NCI-H446 (cell line): ENCODE results near the gene MEN1.
A peak's percentile ranks its signal among the peaks of the same experiment; 100 is the strongest.

Experiments
- DNase-seq, 2 experiments: peaks; one replicate each; lab custom pipeline; 2025; lab: John Stamatoyannopoulos, UW

MEN1 gene

DNA sequence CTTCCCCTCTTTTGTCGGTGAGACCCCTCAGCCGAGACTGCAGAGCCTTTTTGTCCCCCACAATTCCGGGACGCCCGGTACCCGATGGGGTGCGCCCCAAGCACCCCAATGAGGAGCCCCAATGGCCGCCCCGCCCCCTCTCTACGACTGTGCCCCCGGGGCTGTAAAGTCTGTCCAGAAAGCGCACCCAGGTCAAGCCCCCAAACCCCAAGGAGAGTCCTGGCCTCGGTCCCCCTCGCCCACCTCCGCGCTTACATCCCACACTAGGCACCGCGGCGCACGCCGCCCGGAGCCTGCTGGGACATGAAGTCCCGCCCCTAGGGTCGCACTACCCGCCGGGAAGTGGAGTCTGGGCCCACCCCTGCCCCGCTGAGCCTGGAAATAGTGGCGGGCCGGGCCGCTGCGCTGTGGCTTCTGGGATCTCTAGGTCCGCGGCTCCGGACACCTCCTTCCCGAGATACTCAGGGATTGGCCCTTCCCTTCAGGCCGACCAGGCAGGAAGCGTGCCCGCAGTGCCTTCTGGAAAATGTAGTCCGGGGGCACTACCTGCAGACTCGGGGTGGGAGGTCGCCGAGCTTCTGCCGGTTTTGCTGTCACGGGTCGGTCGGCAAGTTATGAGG lies at the start of gene MEN1:
Gene MEN1 (minus strand): TSS at position 281 of the 620 bp plus-strand sequence. CDS start 442 bp downstream, outside the sequence.
- peak; percentile 90 to 98 for DNase-seq

DNA sequence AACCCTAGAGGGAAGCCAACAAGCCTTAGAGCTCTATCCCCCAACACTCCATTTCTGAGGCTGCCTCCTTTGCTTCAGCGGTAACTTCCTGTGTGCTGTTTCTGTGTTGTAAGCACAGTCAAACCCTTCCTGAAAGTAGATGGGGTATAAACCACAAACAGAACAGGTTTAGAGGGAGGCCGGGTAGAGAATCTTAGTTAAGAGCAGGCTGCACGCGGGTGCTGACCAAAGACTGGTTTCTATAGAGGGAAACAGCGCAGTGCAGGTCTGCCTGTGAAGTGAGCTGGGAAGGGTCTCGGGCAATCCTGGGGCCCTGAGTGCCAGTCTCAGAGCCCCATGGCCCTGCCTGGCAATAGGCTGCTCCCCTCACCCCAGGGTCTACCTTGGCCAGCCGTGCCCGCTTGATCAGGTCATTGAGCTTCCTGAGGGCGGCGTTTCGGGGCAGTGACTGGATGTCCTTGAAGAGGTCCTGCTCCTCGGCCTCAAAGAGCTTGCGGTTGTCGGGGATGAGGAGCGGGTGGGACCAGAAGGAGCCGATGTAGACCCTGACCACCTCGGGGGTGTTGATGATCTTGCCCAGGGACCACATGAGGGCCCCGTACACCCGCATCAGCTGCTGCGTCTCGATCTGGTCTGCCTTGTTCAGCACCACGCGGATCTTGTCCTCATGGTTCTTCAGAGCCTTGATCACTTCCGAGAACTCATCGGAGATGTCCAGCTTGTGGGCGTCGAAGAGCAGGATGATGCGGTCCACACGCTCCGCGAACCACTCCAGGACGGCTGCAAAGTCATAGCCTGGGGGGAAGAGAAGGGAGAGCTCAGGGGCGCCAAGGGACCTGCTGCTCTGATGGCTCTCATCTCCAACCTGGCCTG lies 49.4 kb upstream of the MEN1 start:
- no peak for DNase-seq

DNA sequence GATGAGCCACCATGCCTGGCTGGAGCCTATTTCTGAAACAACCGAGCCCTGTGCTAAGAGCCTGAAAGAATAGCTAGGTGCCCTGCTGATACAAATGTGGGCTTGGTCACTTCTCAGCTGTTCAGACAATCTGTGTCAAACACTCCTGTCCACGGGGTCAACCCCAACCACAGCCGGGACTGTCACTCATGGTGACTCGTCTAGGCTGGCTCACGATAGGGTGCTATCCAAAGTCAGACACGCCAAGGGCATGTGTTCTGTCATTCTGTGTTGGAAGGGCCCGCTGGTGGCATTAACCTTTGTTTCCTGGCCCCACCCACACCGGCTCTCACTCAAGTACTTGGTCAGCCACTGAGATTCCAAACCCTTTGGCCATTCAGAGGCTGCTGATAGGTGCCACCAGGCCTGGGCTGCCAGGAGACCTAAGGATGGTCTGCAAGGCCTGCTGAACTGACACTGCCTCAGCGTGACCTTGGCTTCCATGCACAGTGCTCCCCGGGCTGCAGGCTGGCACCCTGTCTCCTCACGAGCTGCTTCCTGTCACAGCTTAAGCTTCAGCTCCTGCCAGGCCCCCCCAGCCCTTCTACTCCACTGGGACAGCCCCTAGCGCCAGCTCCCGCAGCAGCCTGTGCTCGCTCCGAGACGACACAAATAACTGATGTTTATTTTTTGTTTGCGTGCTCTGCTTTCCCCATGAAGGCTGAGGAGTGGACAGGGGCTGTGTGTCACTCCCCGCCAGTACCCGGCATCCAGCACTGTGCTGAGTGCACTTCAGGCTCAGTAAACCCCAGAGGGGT lies 48.3 kb upstream of the MEN1 start:
- DNase-seq: no peak

DNA sequence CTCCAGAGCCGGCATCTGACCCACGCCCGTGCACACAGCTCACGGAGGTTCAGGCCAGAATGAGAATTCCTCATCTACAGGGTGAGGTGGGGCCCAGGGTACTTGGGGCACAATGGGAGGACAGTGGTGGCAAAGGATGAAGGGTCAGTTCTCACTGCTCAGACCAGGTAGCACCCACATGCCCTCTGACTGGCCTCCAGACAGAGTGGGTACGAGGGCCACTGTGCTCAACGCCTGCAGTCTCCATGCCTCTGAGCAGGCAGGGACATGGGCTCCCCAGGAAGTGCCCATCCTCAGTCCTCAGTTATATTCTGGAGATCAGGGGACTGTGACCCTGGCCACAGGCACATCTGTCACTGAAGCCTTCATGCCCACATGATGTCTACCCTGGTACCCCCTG lies 47.1 kb upstream of the MEN1 start:
- DNase-seq: no peak

DNA sequence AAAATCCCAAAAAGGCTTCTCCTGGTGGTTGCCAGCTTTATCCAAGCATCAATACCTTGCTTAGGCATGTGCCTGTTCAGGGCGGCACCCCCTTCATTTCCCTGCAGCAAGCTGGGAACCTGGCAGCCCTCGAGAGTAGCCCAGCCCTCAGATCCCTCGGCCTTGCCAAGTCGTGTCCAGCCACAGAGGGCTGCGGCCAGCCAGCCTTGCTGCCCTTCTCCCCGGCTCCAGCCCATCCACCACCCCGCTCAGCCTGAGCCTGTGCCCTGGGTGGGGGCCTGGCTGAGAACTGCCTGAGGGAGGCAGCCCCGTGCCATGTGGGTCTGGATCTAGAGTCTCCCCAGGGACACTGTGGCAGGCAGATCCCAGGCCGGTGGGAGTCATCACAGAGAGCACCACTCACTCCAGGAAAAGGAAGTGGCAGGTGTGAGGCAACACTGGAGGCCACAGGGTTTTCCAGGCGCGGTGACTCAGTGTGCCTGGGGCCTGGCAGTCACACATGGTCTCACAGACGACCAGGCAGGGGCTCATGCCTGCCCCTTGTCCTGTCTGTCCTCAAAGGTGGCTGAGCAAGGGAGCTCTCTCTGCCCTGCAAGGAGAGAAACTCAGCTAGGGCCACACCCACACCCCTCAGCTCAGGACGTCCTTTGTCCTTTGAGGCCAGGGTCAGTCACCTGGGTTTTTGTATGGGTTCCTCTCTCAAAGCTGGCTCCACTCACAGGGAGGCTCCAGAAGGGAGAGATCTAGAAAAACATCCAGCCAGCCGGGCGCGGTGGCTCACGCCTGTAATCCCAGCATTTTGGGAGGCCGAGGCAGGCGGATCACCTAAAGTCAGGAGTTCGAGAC lies 46.3 kb upstream of the MEN1 start:
- DNase-seq: no peak

DNA sequence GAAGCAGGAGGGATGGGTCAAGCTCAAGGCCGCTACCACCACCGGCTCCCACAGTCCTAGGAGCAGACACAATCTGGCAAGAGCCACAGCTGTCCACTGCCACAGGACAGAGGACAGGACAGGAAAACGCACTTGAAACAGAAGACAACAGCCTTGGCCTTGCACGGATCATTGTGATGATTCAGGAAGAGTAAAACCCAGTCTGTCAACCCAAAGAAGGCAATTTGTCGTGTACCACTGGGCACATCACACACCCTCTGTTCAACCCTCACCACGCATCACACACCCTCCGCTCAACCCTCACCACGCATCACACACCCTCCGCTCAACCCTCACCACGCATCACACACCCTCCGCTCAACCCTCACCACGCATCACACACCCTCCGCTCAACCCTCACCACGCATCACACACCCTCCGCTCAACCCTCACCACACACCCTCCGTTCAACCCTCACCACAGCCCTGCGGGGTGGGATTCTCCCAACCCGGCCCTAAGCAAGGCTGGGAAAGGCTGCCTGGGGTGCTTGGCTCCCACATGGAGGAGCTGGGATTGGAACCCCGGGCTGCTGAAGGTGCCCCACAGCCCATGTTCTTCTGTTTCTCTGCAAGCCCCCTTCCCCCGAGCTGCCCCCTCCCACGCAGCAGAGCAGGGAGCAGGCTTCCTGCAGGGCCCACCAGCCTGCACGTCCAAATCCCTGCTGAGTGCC lies 45.4 kb upstream of the MEN1 start:
- DNase-seq: no peak

DNA sequence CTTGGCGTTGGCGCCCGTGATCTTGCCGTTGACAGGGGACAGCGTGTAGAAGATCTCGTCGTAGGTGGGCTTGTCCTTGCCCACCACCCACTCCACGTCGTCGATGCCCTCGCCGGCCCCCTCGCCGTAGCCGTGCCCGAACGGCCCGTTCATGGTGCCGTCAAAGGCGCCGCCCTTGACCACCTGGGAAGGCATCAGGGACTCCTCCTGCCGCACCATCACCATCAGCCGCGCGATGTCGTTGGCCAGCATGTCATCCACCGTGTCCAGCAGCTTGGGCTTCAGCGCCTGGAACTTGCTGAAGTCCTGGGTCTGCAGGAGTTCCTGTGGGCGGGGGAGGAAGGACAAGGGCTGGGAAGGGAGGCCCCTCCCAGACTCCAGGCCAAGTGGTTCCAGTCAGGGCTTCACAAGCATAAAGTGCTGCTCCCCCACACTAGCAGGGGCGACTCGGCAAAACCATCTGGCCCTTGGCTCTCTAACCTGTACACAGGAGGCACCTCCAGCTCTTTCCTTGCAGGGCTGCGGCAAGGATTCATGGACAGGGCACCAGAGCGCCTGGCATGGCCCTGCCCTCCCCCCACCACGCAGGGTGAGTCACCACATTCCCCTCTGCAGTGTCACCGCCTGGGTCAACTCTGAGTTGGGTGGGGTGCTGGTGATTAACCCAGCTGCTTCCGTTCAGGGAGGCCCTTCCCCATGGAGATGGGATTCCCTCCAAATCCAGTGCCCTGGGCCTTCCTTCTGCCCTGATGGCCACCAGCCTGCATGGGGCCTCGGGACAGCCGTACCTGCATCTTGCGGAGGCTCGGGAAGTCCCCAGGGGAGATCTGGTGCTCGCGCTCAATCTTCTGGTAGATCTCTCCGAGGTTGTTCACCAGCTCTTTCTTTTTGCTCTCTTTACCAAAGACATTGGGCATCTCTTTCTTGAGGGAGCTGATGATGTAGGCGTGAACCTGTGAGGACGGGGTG lies 44.5 kb upstream of the MEN1 start:
- DNase-seq: peak in 1 of 2 experiments; percentile 54

DNA sequence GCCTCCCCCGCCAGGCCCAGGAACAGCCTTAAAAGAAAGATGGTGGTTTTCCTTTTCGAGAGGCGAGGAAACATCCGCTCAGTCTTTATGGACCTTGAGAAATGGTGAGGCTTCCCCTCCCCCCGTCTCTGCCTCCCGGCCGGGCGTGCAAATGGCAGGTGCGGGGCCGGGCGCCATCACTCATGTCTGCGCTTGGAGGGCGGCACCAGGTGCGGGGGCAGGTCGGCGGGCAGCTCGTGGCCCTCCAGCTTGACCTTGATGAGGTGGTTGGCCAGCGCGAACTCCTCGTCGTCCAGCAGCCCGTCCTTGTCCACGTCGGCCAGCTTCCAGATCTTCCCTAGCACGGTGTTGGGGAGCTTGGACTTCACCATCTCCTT lies 43.8 kb upstream of the MEN1 start:
- no peak for DNase-seq

DNA sequence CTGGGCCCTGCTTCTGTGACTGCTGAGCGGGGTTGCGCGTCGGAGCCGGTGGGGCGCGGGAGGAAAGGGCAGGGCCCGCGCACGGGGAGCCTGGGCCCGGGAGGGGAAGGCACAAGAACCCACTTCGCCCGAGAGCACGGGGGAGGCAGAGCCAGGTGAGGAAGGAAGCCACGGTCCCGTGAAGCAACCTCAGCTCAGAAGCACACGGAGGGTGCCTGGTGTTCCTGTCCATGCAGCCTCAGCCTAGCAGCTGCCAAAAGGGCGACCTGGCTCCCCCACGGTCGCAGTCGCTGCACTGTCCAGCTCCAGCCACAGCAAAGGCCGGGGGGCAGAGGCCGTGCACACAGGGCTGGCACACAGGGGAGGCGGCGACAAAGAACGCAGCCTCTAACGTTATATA lies 43.4 kb upstream of the MEN1 start:
- DNase-seq: no peak

DNA sequence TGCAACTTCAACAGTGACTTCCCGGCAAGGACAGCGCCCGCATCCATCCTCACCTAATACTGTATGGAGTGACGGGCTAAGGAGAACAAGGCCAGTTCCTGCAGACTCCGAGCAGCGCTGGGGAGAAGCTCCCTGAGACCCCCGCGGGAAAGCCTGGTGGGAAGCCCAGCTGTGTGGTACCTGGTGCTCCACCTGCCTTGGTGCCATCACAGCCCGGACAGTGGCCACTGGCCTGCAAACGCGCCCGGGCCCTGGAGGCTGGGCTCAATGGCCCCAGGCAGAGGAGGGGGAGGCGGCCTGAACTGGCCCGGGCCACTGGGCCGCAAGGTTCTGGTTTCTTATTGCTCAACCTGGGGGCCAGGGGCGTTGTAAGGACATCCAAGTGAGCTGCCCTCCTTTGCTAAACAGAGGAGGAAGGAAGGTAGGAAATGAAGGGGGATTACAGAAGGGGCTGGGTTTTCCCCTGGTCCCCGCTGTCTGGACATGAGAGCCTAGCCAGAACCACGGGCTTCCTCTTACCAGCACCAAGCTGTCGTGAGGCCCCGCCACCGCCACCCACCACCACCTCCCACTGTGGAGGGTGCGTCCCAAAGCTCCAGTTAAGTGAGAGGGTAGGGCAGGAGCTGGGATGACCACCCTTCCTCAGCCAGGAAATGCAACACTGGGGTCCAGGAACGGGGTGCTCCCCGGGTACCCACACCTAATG lies 42.6 kb upstream of the MEN1 start:
- DNase-seq: no peak

DNA sequence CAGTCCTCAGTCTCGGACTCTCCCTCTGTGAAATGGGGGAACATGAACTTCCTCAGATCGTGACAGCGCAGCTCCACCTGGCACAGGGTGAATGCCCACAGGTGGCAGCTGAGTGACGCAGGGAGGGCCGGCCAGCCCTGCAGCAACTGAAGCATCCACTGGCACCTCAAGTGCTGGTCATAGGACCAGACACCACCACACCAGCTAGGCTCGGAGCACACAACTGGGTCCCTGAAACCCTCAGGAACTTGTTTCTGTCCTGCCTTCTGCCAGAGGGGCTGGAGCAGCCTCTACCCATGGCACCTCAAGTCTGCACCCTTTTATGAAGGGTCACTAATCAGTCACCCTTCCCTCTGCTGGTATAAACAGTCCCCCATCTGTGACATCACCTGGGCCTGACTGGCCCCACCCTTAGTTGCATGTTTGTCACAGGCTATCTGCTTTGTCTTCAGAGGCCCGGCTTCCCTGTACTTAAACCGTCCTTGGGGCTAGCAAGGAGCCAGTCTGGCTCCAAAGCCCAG lies 41.5 kb upstream of the MEN1 start:
- DNase-seq: no peak

DNA sequence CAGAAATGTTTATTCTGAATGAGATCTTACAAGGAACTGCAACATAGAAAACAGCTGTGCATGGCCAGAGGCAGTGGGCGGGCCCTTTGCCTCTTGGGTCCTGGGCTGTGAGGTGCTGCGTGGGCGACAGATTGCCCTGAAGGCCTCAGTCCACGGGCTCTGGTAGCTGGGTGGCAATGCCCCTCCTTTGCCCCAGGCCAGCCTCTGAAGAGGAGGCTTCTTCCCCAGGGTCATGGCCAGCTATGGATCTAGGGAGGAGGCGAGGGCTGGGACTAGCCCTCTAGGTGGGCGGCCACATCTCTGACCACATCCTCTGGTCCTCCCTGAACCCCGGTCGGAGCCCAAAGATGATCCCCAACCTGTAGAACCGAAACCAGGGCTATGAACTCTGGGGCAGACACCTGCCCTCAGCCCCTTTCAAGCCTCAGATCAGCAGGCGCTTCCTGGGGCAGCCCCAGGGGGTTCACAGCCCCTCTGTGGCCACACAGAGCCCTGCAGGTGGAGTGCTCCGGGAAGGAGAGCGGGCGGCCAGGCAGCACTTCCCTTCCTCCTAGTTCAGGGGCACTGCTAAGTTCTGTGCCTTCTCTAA lies 40.7 kb upstream of the MEN1 start:
- no peak for DNase-seq

DNA sequence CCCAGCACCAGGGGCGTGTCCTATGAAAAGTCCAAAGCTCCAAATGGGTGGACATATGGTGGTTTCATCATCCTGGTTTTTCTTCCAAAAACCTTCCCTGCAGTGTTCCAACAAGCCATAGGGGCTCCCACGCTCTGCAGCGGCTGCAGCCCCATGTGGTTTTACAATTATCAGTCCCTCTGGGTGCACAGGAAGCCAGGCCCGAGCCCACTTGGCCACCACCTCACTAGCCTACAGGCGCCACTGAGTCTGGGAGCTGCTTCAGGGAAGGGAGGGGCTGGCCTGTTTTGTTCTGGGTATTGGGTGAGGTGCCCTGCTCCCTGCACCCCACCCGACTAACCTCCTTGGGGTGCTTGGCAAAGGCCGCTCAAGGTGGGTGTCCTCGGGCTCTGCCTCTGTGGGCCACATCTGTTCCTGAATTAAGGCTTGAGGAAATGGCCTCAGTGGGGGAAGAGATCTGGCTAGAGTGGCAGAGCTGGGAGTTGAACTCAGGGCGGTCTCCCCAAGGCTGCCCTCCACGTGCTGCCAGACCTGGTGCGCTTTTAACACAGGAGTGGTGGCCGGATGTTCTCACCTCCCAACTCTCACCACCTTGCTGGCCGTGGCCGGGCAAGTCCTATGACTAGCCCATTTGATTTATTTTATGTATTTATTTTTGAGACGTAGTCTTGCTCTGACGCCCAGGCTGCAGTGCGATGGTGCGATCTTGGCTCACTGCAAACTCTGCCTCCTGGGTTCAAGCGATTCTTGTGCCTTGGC lies 39.4 kb upstream of the MEN1 start:
- DNase-seq: peak; percentile 60 to 91

DNA sequence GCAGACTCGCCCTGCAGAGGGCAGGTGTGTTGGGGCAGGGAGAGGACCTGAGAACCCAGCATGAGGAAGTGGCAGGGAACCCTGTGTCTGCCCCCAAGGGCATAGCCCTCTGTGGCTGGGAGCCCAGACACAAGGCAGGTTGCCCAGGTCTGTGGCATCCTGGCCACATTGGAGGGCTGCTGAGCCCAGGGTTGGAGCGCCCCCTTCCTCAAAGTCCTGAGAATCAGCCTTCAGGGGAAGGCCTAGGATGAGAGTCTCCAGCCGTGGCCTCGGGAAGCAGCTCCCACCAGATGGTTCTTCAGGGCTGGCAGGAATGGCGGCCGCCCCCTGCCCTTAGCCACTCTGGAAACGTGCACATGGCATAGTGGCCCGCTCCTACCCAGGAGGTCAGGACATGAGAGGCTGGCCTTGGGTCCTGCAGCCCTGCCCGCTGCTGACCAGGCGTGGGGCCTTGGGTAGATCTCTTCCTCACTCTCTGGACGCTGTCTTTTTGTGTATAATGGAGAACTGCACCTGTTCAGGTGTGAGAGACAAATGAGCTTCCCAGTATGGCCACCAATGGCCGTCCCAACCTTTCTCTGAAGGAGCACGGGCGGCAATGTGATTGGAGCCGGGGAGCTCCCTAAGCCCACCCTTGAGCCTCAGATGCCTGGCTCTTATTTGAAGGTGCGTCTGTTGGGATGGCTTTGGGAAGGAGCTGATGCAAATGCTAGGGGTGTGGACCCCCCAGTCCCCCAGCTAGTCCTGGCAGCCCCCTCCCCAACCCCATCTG lies 38.7 kb upstream of the MEN1 start:
- peak in 1 of 2 experiments; percentile 71 for DNase-seq

DNA sequence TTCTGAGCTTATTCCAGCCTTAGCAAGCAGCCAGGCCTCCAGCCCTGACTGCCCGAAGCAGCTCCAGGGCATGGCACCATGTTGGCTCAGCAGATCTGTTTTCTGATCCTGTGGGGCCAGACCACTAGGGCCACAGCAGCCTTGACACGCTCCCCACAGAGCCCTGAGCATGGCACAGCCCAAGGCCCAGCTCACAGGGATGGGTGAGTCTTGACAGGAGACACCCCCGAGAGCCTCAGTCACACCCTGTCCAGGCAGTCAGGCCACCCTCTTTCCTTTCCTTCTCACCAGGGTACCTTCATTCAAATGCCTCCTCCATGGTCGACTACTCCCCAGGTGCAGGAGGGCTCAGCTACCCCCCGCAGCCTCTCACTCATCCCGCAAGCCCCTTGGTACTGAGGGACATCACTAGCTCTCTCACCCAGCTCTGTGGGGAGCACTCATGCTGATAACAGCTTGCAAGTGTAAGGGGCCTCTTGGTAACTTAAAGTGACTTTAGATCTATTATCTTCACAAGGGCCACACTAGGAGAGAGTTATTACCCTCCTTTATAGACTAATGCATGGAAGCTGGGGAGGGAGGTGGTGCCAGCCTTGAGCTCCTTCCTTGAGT lies 38.0 kb upstream of the MEN1 start:
- DNase-seq: no peak

DNA sequence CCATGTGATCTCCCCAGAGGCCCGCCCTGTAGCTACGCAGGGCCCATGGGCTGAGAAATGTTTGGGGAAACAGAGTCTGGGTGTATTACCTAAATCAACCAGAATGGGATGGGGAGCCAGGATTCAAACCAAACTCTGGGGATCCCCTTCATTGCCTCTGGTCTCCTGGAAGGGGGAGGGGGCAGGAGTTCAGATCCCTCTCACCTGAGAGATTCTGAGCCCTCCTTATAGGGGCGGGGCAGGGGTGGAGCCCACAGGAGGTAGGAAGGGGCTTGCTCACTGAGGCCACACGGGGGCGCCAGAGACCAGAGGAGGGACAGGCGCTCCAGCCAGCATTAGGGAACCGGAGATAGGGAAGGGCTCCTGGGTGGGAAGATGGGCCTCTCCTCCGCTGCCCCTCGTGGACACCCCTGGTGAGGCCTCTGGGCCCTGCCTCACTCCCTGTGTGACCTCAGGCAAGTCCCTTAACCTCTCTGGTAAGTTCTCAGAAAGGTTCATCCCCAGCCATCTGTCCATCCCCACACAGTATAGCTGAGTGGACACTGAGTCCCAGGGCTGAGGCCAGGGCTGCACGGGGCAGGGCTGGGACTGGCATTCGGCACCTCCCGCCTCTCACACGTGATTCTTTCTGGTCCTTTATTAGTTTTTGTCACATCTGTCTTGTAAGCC lies 36.8 kb upstream of the MEN1 start:
- peak; percentile 94 to 95 for DNase-seq
